HG03103 (cell line): ENCODE data around the gene SIRT7.

Experiments used
- ATAC-seq: cut with Tn5 transposase; IDR thresholded peaks from one replicate; pipeline ENCODE4 v1.9.1; 2021; ENCODE audit warnings: low read depth; ENCODE audit not compliant: unreplicated experiment

SIRT7 gene

DNA sequence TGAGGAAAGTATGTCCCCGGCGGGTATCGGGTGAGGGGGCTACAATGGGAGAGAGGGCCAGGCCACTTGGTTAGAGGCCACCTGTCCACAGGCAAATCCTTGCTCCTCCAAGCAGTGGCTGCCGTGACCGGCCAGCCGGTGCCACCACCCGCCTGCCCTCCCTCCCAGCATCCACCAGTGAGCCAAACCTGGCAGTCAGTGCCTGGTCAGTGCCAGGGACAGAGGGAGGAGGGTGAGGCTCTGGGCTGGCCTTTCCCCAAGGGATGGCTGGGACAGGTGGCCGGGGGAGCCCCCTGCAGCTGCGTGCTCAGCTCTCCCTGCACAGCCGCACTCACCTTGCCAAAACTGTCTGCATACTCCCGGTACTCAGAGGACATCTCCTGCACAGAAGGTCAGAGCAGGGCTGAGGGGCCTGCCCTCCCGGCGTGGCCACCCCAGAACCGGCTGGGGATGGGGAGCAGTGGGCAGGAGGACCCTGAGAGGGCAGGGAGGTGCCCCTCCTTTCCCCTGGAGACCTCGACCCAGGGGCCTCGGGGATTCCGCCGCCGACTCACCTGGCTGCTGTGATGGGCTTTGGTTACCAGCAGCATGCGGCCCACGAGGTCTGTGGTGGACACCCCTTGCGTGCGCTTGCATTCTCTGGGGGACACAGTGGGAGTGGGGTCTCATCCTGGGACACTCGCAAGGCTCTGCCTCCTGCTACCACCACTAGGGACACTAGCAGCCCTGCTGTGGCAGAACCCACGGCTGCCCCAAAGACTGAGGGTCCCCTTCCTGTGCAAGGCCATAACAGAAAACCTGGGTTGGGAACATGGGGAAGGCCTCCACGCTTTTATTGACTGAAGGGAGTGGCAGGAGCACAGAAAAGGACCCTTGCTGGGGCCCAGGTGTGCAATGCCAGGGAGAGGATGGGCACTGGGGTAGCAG, 10.5 kb downstream of the SIRT7 start:
- no peak for ATAC-seq

DNA sequence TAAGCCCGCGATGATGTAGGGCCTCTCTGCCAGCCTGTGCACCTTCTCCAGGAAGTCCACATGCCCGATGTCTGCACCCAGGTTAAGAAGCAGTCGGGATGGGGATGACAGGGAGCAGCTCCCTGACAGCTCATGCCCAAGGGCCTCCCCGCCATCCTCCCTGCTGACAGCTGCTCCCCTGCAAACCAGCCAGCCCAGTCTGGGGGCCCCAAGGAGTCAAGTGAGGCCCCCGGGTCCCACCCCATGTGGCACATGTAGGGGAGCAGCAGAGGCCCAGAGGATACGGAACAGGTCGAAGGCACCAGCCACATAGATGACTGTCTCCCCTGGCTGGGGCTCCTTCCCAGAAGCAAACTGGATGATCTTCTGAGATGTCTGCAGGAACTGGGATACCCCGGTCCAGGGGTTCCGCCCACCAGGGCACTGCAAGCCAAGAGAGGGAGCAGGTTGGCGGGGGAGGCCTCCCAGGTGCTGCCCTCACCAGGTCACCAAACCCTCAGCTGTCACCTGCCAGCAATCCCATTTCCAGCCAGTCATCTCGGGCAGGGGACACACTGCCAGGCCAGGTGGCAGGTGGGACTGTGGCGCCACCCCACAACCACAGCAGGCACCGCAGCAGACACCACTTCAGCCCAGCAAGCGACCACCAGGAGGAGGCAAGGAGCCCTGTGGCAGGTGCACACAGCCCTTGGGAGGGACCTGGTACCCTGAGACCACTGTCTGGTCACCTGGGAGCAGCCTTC, 11.3 kb downstream of the SIRT7 start:
- ATAC-seq, result no peak

GRCh38 chr17:81905993-81906392, 12.0 kb downstream of the SIRT7 start:
- ATAC-seq, result no peak

- no peak for ATAC-seq
Measured at GRCh38 chr17:81905424-81905875, 12.5 kb downstream of the SIRT7 start.

DNA sequence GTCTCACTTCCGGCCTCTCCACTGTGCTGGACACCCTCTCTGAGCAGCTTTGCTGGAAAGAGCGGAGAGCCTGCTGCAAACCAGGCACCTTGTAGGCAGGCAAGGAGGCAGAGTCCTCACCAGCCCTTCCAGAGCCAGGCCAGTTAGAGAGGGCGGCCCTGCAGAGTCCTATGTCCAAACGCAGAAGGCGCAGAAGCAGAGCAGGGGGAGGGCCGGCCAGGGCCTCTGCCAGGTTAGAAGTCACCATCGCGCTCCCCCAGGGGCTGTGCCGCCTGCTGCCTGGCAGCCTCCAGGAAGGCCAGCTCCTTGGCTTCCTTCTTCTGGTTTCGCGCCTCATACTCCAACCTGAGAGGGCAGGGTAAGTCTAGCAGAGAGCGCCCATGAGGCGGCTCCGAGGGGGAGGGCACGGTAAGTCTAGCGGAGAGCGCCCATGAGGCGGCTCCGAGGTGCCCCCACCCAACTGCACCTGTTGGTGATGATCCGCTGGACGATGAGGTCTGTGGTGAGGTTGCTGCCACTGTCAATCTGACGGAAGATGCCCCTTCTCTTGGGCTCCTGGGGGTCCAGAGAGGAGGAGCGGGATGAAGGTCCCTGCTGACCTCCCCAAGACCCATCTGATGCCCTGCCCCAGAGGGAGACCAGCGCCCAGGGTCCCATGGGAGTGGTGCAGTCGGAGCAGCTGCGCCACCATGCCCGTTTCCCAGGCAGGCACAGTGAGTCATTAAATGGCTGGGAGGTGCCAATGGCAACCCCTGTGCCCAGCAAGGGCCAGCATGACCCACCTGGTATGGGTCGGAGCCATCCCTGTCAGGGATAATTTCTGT, 13.2 kb downstream of the SIRT7 start:
- ATAC-seq, result no peak

GRCh38 chr17:81903896-81904599, 13.9 kb downstream of the SIRT7 start:
- ATAC-seq, result no peak

- ATAC-seq, result no peak
Measured at GRCh38 chr17:81903415-81903831, 14.6 kb downstream of the SIRT7 start.

DNA sequence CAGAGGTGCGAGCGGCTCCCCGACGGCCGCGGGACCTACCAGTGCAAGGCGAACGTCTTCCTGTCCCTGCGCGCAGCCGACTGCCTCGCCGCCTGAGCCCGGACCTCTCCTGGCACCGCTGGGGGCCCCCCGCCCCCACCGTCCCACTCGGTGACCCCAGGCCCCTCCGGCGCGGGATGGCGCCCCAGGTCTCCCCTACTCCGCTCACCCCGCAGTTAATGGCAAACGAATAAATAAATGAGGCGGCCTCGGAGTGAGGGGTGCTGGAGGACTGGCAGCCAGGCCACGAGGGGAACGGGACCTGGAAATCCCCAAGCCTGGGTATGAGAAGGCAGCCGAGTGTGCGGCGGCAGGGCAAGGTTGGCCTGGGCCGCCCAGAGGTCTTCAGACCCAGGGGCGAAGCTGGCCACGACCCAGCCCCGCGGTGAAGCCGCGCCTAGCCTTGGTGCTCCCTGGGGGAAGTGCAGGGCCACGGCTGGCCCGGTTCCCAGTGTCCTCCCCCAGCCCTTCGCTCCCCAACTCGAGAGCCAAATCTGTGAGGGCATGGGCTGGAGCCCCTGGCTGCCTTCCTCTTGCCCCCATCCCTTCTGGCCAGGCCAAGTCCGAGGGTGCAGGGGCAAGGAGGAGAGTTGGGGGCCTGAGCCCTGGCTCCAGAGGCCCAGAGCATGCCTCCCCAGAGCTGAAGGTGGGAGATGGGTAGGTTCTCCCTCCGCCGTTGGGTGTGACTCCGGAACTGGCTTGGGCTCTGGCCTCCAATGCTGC, 15.1 kb downstream of the SIRT7 start:
- ATAC-seq, result no peak

DNA sequence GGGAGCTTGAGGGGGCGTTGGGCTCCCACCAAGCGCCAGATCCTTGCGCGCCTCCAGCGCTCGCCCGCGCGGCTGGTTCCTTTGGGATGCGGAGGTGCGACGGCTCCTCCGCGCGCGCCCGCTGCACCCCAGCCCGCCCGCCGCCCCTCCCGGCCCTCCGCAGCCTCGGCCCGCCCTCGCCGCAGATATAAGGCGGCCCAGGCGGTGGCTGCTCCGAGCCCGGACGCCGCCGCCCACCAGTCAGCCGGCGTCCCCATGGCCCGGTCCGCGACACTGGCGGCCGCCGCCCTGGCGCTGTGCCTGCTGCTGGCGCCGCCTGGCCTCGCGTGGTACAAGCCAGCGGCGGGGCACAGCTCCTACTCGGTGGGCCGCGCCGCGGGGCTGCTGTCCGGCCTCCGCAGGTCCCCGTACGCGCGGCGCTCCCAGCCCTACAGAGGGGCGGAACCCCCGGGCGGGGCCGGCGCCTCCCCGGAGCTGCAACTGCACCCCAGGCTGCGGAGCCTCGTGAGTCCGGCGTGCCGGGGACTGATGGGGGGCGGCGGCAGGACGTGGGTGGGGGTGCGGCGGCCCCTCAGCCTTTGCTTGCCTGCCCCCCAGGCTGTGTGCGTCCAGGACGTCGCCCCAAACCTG, 15.8 kb downstream of the SIRT7 start, which contains the start of gene NPB:
Gene NPB (plus strand): TSS at position 216 of the 630 bp plus-strand sequence. CDS start 40 bp downstream, at position 256.
- no peak for ATAC-seq

DNA sequence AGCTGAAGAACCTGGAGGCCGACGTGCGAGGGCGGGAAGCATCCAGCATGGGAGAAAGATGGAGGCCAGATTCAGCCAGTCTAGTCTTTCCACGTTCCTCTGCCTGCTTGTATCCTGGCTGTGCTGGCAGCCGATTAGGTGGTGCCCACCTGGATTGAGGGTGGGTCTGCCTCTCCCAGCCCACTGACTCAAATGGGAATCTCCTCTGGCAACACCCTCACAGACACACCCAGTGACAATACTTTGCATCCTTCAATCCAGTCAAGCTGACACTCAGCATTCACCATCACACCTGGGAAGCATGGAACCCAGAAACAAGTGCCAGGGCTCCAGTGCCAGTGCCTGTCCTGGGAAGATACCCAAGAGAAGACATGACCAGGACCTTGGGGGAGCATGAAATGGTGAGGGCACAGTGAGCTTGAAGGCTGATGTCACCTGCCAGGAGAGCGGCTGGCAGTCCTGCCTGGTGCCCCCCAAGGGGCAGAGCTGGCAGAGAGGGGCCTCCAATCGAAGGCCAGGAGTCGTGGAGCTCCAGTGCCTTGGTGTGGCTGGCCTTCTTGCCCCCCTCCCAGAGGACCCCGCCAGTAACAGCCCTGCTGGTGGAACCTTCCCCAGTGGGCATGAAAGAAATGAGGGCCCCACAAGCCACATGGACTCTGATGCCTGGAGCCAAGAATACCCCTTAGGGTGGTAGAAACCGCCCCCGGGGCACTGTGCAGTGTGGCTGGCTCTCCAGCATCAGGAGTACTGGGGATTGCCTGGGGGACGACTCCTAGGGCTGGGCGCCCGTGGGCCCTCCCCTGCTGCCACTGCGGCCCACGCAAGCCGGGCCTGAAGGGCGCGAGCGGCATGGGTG, 16.6 kb downstream of the SIRT7 start:
- no peak for ATAC-seq

DNA sequence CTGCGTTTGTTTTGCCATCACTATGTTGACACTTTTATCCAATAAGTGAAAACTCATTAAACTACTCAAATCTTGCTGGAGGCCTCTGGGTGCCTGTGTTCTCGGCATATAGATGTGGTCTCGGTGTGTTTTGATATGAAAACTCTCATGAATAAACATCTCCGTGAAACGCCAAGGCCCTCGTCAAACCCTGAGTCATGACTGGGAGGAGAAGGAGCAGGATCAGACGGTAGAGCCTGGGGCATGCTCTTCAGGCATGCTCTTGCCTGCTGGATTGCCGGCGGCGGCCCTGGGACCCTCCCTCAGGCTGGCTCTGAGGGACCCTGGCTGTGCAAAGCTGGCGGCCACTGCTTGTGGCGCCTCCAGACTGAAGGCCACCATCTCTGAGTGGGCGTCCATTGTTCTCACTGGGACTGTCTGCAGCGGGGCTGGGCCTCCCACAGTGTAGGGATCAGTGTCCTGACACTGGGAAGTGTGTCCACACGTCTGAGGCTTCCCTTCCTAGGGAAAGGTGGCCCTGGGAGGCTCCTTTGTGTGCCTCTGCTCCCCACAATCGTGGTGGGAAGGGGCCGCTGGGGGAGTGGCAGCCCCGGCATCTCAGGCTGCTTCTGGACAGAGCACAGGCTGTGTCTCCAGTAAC, 17.7 kb downstream of the SIRT7 start:
- no peak for ATAC-seq

DNA sequence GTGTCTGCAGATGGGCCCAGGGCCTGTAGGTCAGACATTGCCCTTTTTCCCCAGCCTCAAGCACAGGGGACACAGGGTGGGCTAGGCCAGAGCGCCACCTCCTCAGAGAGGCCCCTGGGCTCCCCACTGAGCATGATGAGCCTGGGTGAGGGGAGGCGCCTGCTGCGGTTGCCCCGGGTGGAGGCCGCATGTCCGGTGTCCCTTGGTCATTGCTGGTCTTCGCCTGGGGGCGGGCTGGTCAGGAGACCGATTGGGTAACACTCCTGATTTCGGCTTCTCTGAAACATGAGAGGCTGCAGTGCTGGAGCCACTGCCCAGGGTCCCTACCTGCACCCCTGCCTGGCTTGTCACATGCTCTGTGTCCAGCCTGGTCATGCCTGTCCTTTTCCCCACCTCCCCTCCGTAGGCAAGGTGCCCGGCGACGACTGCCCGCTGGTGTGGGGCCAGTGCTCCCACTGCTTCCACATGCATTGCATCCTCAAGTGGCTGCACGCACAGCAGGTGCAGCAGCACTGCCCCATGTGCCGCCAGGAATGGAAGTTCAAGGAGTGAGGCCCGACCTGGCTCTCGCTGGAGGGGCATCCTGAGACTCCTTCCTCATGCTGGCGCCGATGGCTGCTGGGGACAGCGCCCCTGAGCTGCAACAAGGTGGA, 18.3 kb downstream of the SIRT7 start:
- no peak for ATAC-seq

DNA sequence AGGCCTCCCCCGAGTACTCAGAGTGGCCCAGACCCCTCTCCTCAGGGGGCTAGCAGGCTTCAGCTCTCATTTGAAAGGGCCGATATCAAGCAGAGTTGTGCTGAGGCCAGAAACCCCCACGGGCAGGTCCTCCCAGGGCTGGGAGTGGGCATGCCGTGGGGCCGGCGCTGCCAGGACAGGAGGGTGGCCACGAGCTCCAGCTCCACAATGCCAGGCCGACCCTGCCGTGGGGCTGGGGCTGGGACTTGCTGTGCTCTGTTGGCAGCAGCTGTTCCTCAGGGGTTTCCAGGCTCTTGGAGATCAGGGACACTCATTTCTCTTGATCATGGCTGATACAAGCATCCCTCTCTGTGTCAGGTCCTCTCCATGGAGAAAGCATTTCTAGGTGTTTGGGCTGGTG, 19.1 kb downstream of the SIRT7 start:
- no peak for ATAC-seq

GRCh38 chr17:81898029-81898866, 19.7 kb downstream of the SIRT7 start:
- ATAC-seq, result no peak

GRCh38 chr17:81895400-81895799, 22.6 kb downstream of the SIRT7 start:
- no peak for ATAC-seq

GRCh38 chr17:81891303-81891552, 26.7 kb downstream of the SIRT7 start:
- ATAC-seq, result no peak
